Chondrocyte (in vitro differentiated cells): ENCODE data around the gene S100A16. TPM values are rescaled to one million over a fixed set of nuclear protein-coding genes. Genes with fewer than 3 reads are reported as not detected.
"Not testable (repeated sequence)": the region's sequence is repeated elsewhere in the genome, so short reads cannot be mapped to it uniquely, and the experiment has no call there.

Source experiments
- DNase-seq: peaks from one replicate; pipeline ENCODE4 v3.0.0; 2021; ENCODE audit warnings: mixed read lengths, low spot score
- H3K27ac Mint-ChIP-seq: one replicate; pipeline ENCODE4 v1.8.0; 2021; ENCODE audit warnings: mild to moderate bottlenecking, moderate library complexity, mixed read lengths; ENCODE audit not compliant: unreplicated experiment
- H3K27me3 Mint-ChIP-seq: 2 replicates; pipeline ENCODE4 v1.8.0; 2021; ENCODE audit warnings: low read depth, mixed read lengths
- H3K36me3 Mint-ChIP-seq: 2 replicates; pipeline ENCODE4 v1.8.0; 2021; ENCODE audit warnings: low read depth, mixed read lengths
- H3K4me1 Mint-ChIP-seq: 2 replicates; pipeline ENCODE4 v1.8.0; 2021; ENCODE audit warnings: low read depth, mild to moderate bottlenecking, mixed read lengths
- H3K4me3 Mint-ChIP-seq: one replicate; pipeline ENCODE4 v1.8.0; 2021; ENCODE audit warnings: mild to moderate bottlenecking, moderate library complexity, mixed read lengths; ENCODE audit not compliant: unreplicated experiment
- H3K9me3 Mint-ChIP-seq: 2 replicates; pipeline ENCODE4 v1.8.0; 2021; ENCODE audit warnings: low read depth, mixed read lengths
- total RNA-seq: library from RNA; stranded (reverse); gene quantifications from 3 replicates; pipeline ENCODE4 v1.2.1, GENCODE V29; 2021
- TF ChIP-seq, protein P1 (sequence below): fragments of 200-600 bp; sonication (generic); IDR thresholded peaks from 2 replicates; pipeline ENCODE4 v1.5.0; 2021; ENCODE audit warnings: antibody characterized with exemption, mild to moderate bottlenecking, moderate library complexity

Gene S100A16
- total RNA-seq, 1 donor from 2014 or later: 111 TPM

GRCh38 chr1:153563483-153563901 is 49.4 kb downstream of the S100A16 start:
- H3K9me3 Mint-ChIP-seq: no peaks in the 10 kb centered on the region
- H3K27me3 Mint-ChIP-seq: no peaks in the 10 kb centered on the region
- no peak overlapping the region for H3K4me3 Mint-ChIP-seq
- TF ChIP-seq, protein P1, sequence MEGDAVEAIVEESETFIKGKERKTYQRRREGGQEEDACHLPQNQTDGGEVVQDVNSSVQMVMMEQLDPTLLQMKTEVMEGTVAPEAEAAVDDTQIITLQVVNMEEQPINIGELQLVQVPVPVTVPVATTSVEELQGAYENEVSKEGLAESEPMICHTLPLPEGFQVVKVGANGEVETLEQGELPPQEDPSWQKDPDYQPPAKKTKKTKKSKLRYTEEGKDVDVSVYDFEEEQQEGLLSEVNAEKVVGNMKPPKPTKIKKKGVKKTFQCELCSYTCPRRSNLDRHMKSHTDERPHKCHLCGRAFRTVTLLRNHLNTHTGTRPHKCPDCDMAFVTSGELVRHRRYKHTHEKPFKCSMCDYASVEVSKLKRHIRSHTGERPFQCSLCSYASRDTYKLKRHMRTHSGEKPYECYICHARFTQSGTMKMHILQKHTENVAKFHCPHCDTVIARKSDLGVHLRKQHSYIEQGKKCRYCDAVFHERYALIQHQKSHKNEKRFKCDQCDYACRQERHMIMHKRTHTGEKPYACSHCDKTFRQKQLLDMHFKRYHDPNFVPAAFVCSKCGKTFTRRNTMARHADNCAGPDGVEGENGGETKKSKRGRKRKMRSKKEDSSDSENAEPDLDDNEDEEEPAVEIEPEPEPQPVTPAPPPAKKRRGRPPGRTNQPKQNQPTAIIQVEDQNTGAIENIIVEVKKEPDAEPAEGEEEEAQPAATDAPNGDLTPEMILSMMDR: no peak
- H3K36me3 Mint-ChIP-seq: no peaks in the 10 kb centered on the region
- peaks cover 47% of the 10 kb centered on the region for H3K4me1 Mint-ChIP-seq
- no peak for DNase-seq
- H3K27ac Mint-ChIP-seq: no peak overlapping the region

DNA sequence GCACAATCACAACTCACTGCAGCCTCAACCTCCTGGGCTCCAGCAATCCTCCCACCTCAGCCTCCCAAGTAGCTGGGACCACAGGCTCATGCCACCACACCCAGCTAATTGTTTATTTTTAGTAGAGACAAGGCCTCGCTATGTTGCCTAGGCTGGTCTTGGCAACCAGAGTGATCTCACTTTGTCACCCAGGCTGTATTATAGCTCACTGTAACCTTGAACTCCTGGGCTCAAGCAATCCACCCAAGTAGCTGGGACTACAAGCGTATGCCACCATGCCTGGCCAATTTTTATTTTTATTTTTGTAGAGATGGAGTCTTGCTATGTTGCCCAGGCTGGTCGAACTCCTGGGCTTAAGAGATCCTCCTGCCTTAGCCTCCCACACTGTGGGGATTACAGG is 50.9 kb downstream of the S100A16 start:
- not testable (repeated sequence) for H3K36me3 Mint-ChIP-seq, DNase-seq, H3K27me3 Mint-ChIP-seq, H3K9me3 Mint-ChIP-seq, H3K27ac Mint-ChIP-seq, H3K4me3 Mint-ChIP-seq
- peaks cover 33% of the 10 kb centered on the region for H3K4me1 Mint-ChIP-seq

- H3K4me3 Mint-ChIP-seq: no peak overlapping the region
Observed at GRCh38 chr1:153561466-153561985, 51.4 kb downstream of the S100A16 start.

GRCh38 chr1:153560771-153561465 is 52.0 kb downstream of the S100A16 start:
- DNase-seq: no peak
- Mint-ChIP-seq H3K27ac (peak overlapping the region; percentile 17), H3K36me3 (no peaks in the 10 kb centered on the region), H3K4me1 (peaks cover 23% of the 10 kb centered on the region), H3K27me3 (no peaks in the 10 kb centered on the region), H3K4me3 (no peak overlapping the region), H3K9me3 (no peaks in the 10 kb centered on the region)
- TF ChIP-seq, protein P1: no peak

More at GRCh38 chr1:153561466-153561985, 51.4 kb downstream of the S100A16 start:
- Mint-ChIP-seq H3K4me1 (peaks cover 28% of the 10 kb centered on the region), H3K27ac (peak overlapping the region; percentile 41), H3K27me3 (no peaks in the 10 kb centered on the region), H3K9me3 (no peaks in the 10 kb centered on the region), H3K36me3 (no peaks in the 10 kb centered on the region)
- TF ChIP-seq, protein P1: no peak
- DNase-seq: no peak

DNA sequence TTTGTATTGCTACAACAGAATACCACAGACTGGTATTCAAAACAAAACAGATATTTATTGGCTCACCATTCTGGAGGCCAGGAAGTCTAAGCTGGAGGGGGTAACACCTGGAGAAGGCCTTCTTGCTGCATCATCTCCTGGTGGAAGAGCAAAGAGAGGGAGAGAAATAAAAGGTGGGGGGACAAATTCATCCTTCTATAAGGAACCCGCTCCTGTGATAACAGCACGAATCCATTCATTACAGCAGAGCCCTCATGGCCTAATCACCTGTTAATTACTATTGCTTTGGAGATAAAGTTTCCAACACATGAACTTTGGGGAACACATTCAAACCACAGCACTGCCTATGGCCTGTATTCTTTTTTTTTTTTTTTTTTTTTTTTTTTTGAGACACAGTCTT is 52.7 kb downstream of the S100A16 start:
- DNase-seq: no peak
- peaks cover 17% of the 10 kb centered on the region for H3K4me1 Mint-ChIP-seq
- H3K9me3 Mint-ChIP-seq: no peaks in the 10 kb centered on the region
- TF ChIP-seq, protein P1: no peak
- H3K27me3 Mint-ChIP-seq: no peaks in the 10 kb centered on the region
- H3K27ac Mint-ChIP-seq: no peak overlapping the region
- no peak overlapping the region for H3K4me3 Mint-ChIP-seq
- H3K36me3 Mint-ChIP-seq: no peaks in the 10 kb centered on the region

DNA sequence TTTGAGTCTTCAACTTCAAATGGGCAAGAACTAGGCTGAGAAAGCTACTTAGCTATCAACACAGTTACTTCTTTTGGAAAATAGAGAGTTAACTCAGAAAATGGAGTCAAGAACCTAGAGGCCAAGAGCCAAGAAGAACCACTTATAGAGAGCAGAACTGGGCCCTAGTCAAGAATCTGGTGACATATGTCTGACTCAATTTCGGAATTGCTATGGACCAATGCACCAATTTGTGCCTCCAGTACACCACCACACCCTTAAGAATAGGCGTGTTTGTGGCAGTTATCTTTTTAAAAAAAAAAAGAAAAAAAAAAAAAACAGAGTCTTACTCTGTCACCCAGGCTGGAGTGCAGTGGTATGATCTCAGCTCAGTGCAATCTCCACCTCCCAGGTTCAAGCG is 55.1 kb downstream of the S100A16 start:
- H3K27me3 Mint-ChIP-seq: no peaks in the 10 kb centered on the region
- peaks cover 22% of the 10 kb centered on the region for H3K4me1 Mint-ChIP-seq
- H3K27ac Mint-ChIP-seq: no peak overlapping the region
- no peaks in the 10 kb centered on the region for H3K9me3 Mint-ChIP-seq
- TF ChIP-seq, protein P1: no peak
- H3K4me3 Mint-ChIP-seq: no peak overlapping the region
- H3K36me3 Mint-ChIP-seq: no peaks in the 10 kb centered on the region
- no peak for DNase-seq
